T-helper 2 cell treated with Interferon-gamma antibody and Interleukin-4, amounts not matched to agents 5 μg/mL and 100 μg/mL, for 36 hours (primary cell): ENCODE results near the gene KRT1.

Experiments
- DNase-seq: peaks from one replicate; pipeline ENCODE4 v3.0.0; 2021; ENCODE audit warnings: low spot score
- H3K27ac Mint-ChIP-seq: one replicate; pipeline ENCODE4 v1.8.0; 2021; ENCODE audit warnings: mild to moderate bottlenecking, mixed read lengths
- H3K27me3 Mint-ChIP-seq: one replicate; pipeline ENCODE4 v1.8.0; 2021; ENCODE audit warnings: low read depth, mixed read lengths
- H3K36me3 Mint-ChIP-seq: one replicate; pipeline ENCODE4 v1.8.0; 2021; ENCODE audit warnings: low read depth, mixed read lengths
- H3K4me1 Mint-ChIP-seq: one replicate; pipeline ENCODE4 v1.8.0; 2021; ENCODE audit warnings: low read depth, mixed read lengths
- H3K4me3 Mint-ChIP-seq: one replicate; pipeline ENCODE4 v1.8.0; 2022; ENCODE audit warnings: mild to moderate bottlenecking, moderate library complexity, mixed read lengths
- H3K9me3 Mint-ChIP-seq: one replicate; pipeline ENCODE4 v1.8.0; 2021; ENCODE audit warnings: mixed read lengths

Gene KRT1

DNA sequence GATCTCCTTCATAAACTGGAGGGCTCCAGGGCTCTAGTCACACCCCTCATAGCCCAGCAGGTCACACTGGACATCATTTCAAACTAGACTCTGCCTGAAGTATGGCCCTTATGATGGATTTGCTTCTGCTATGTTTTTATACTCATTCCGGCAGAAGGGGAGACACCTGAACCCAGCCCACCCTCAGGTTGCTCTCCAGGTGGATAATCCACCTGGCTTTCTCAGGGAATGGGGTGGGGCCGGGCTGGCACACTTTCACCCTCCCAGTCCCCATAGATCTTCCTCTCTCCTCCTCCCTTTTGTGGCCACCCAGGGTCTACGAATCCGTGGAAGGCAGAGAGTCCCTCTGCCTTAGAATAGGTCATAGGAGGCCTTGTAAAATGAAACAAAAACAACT is 52.1 kb downstream of the KRT1 start:
- Mint-ChIP-seq H3K27ac (no peak overlapping the region), H3K4me3 (no peak overlapping the region), H3K36me3 (no peaks in the 10 kb centered on the region), H3K27me3 (peaks cover 10% of the 10 kb centered on the region), H3K4me1 (peaks cover 19% of the 10 kb centered on the region), H3K9me3 (no peaks in the 10 kb centered on the region)
- DNase-seq, result no peak

DNA sequence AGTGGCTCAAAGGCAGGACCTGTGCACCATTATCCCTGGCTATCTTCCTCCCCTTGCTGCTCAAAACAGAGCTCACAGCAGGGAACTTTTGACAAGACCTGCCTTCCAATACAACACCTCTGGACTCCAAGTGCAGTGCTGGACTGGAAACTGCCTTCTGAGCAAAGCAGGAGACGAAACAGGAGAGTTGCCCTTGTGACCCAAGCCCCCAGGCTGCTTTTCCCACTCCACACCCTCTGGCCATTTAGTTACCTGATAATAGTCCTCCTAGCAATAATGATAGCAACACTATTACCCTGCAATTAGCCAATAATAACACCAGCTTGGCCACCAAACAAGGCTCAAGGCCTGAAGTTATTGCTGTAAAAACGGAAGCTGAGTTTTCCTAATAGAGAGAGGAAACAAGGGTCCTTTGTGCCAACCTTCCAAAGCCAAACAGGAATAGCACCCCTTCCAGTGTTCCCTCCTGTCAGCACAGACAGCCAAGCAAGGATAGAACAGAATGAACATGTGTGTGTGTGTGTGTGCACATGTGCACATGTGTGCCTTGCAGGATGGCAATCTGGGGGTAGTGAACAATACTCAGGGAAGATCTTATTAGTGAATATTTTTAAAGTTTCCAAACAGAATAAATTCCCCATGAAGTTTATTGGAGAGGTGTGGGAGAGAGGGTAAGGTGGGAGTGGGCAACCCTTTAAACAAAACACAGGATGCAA is 52.7 kb downstream of the KRT1 start:
- Mint-ChIP-seq H3K9me3 (no peaks in the 10 kb centered on the region), H3K27ac (no peak overlapping the region), H3K4me3 (no peak overlapping the region), H3K4me1 (peaks cover 15% of the 10 kb centered on the region), H3K27me3 (peaks cover 13% of the 10 kb centered on the region), H3K36me3 (no peaks in the 10 kb centered on the region)
- DNase-seq, result no peak
